Mesenteric fat pad (tissue), 1 donor: ENCODE data around the gene CTBP1. TPM values are rescaled to one million over a fixed set of nuclear protein-coding genes. Genes with fewer than 3 reads are reported as not detected.
"Not testable (repeated sequence)": the region's sequence is repeated elsewhere in the genome, so short reads cannot be mapped to it uniquely, and the experiment has no call there.

Experiments
- DNase-seq: peaks from one replicate; pipeline ENCODE4 v3.0.0-alpha.2; 2020; ENCODE audit warnings: low spot score
- total RNA-seq: library from RNA; stranded (reverse); fragmentation: NEBNext Ultra II Directional; extraction: Animal tissue kit (Norgen Biotek cat#: 25700); gene quantifications from one replicate; pipeline ENCODE4 v1.2.1, GENCODE V29; 2021
- donor health status: DM: yes; HTN: yes; CAD: no.

The CTBP1 gene
- total RNA-seq, 1 donor from 2014 or later: 147 TPM

DNA sequence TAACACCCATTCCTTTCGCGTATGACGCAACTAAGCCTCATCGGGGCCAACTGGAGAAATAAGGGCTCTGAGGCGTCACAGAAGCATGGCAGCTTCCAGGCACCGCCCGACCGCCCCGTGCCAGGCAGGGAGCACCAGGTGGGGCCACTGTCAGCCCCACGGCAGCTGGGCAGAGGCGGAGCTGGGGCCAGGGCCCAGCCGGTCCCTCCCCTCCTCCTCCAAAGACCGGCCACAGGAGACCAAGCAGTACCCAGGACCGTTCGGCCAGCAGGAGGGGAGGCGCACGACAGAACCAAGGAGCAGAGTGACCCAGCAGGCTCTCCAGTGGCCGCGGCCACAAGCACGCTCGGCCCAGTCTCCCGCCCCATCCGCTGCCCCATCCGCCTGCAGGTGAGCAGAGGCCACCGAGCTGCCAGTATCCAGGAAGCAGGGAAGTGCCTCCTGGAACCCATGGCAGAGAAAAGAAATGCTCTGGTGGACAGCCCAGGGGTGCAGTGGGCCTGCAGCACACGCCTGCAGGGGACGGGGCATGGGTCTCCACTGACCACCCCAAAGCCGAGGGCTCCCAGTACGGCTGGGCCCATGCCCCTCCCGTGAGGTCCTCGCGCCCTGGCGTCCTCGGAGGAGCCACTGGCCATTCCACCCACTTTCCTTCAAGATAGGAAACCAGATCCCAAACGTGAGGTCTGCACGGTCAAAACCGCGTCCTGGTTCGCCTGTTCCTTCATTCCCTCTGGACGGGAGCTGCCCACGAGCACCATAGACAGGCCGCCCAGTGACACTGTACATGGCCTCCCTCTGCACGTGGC is 9.6 kb downstream of the CTBP1 start:
- DNase-seq: no peak

DNA sequence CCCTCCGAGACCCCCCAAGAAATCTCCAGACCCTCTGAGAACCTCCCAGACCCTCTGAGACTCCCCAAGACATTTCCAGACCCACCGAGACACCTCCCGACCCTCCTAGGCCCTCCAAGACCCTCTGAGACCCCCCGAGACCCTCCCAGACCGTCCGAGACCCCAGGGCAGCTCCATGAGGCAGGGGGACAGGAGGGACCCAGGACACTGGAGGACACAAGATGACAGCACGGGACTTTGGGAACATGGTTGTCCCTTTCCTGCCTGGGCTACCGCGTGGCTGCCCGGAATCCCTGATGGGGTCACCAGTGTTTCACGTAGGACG is 10.3 kb downstream of the CTBP1 start:
- no peak for DNase-seq

DNA sequence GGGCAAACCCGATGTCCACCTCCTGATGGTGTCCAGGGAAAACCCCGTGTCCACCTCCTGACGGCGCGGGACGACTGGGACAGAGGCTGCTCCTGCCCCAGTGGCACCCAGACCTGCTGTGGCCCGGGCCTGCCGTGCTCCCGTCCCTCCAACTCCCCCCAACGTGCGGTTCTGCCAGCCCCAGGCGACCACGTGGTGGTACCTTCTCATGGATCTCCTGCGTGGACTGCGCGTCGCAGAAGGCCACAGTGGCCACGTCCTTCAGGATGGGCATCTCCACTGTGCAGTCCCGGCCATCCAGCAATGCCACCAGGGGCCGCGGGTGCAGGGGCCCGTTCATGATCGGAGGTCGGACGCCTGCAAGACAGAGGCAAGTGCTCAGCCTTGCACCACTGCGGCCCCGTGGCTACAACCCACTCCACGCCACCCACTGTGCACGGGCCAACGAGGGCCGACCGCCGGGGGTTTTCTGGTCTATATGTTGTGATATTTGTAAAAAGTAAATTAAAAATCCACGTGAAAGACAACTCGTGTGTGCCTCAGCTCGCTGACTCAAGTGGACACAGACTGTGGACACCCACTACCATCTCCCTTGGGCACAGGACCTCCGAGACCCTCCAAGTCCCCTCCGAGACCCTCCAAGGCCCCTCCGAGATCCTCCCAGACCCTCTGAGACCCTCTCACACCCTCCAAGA is 10.8 kb downstream of the CTBP1 start:
- DNase-seq: no peak

DNA sequence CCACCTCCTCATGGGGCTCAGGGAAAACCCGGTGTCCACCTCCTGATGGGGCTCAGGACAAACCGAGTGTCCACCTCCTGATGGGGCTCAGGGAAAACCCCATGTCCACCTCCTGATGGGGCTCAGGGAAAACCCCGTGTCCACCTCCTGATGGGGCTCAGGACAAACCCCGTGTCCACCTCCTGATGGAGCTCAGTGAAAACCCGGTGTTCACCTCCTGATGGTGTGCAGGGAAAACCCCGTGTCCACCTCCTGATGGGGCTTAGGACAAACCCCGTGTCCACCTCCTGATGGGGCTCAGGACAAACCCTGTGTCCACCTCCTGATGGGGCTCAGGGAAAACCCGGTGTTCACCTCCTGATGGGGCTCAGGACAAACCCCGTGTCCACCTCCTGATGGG is 11.7 kb downstream of the CTBP1 start:
- DNase-seq: not testable (repeated sequence)

DNA sequence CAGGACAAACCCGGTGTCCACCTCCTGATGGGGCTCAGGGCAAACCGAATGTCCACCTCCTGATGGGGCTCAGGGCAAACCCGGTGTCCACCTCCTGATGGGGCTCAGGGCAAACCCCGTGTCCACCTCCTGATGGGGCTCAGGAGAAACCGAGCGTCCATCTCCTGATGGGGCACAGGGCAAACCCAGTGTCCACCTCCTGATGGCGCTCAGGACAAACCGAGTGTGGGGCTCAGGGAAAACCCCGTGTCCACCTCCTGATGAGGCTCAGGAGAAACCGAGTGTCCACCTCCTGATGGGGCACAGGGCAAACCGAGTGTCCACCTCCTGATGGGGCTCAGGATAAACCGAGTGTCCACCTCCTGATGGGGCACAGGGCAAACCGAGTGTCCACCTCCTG is 12.1 kb downstream of the CTBP1 start:
- DNase-seq: not testable (repeated sequence)

DNA sequence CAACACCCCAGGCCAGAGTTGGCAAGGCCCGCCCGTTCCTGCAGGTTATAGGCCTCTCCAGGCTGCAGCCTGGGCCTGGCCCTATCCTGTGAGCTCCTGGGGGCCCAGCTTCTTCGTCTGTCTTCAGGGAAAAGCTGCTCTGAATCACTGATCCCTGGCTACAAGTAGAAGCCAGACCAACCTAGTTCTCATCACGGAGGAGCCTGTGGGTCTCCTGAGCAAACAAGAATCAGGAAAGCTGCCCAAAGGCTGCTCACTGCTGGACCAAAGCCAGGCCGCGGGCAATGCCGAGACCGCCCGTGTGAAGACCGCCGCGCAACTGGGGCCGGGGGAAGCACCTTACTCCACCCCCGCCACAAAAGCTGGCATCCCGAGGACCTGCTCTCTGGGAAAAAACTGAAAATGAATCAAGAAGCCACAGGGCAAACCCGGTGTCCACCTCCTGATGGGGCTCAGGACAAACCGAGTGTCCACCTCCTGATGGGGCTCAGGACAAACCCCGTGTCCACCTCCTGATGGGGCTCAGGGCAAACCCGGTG is 12.8 kb downstream of the CTBP1 start:
- DNase-seq: no peak

DNA sequence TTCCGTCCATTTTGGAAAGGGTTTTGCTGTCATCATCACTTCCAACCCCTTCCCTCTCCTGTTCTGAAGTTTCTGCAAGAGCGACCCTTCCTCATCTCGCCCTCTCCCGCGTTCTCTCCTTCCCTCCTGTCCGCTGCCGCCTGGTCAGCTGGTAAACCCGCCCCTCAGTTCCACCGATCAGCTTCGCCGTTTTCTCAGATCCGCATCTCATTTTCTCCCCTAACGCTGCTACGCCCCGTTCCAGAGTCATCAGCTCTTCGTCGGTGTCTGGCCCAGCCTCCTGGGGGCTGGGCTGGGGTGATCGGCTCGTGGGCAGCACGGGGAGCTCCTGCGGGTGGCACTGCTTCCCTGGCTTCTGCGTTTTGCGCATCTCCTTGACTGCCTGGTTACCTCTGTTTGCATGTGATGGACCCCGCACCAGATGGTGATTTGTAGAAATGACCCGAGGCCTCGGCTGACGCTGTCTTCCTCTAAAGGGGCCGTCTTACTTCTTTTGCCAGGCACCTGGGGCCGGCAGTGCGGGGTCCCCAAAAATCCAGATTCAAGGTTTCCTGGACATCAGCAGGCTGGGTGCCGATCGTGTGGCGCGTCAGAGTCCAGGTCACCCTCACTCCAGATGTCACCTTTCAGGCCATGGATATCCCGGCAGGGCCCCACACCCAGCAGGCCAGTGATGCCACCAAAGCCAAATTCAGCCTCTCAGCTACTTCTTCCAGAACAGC is 13.4 kb downstream of the CTBP1 start:
- DNase-seq: no peak

DNA sequence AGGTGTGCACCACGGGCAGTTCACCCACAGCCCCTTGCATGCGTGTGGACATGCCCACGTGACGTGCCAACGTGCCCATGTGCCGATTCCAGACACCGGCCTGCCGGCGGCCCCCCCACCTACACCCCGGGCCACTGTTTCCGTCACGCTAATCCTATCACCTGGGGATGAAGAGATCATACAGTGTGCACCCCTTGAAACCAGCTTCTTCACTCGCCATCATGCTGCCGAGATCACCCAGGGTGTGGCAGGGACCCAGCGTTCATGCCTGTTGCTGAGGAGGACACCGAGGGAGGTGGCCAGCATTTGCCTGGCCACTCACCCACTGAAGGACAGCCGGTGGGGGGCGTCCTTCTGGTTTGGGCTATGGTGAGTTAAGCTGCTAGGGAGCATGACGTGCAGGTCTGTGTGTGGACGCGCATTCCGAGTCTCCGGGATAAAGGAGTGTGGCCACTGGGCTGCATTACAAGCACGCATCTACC is 14.1 kb downstream of the CTBP1 start:
- DNase-seq: no peak

DNA sequence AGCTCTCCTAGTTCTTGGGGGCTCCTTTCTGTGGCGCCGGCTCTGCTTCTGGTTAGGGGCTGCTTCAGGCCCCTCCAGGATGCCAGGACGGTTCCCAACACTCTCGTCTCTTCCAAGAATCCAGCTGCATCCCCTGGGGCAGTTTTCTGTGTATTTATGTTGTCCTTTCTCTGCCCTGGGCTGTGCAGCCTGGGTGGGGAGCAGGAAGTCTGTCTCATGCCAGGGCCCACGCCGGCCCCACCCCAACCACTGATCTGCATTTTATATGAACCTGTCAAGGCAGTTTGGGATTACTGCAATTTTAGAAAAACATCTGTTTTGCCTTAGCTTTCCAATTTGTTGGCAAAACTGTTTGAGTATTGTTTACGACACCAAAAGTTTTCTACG is 14.6 kb downstream of the CTBP1 start:
- no peak for DNase-seq

DNA sequence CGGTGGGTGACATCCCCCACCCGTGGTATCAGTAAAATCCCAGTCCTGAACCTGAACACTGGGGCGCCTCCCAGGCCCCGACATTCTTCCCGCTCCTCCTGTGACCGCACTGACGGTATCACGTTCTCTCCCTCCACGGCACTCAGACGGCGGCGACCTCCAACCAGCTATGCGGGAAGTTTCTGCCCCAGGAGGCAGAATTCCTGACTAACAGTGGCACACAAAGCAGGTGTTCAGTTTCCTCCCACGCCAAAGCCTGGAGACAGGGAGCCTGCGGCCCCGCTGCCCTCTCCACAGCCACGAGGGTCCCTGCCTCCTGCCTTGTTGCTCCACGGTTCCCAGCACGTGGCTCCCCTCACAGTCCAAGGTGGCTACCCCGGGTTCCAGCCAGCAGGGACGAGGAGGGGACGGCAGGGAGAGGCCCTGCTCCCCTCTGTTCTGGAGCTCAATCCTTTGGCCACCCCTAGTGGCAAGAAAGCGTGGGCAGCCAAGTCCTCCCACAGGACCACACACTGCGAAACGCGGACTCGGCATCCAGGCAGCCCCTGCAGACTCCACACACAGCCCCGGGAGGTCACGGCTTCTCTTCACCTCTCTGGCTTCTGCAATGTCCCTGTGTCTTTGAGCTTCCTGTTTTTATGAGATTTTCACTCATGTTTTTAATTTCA is 15.2 kb downstream of the CTBP1 start:
- no peak for DNase-seq

DNA sequence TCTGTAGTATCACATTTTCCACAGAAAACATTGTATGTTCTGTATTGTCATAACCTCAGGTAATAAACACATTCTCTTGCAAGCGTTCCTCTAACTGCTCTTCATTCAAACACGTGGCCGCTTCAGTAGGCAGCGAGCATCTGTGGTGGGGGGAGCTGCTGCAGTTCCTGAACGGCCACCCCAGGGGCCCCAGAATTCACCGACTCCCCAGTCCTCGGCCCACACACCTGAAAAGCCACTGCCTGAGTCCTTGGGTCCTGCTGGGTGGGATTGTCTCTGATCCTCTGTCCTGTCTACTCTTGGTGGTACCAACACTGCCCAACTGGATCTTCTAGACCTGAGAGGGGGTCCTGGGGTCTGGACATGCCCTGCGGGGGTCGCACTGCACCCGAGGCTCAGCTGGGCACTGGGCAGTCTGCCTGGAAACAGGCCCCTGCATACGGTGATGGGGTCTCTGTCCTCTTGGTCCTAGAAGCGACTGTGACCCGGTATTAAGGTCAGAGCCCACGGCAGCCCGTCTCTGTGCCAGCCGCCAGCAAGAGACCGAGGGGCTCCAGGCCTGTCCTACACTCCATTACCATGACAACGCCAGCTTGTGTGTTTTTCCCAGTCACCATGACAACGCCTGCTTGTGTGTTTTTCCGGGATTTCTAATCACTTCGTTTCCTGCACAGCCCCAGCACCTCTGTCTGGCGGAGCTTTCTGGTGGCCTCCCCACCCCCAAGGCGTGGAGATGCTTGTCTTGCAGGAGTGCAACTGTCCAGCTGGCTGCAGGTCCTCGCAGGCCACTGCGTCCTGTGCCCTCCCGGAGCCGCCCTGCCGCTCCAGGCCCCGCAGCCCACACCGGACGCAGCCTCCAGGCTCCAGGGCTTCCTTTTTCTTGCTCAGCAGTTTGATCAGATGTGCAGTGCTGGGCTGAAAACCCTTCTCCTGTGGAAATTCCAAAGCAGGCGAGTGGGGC is 16.0 kb downstream of the CTBP1 start:
- no peak for DNase-seq

DNA sequence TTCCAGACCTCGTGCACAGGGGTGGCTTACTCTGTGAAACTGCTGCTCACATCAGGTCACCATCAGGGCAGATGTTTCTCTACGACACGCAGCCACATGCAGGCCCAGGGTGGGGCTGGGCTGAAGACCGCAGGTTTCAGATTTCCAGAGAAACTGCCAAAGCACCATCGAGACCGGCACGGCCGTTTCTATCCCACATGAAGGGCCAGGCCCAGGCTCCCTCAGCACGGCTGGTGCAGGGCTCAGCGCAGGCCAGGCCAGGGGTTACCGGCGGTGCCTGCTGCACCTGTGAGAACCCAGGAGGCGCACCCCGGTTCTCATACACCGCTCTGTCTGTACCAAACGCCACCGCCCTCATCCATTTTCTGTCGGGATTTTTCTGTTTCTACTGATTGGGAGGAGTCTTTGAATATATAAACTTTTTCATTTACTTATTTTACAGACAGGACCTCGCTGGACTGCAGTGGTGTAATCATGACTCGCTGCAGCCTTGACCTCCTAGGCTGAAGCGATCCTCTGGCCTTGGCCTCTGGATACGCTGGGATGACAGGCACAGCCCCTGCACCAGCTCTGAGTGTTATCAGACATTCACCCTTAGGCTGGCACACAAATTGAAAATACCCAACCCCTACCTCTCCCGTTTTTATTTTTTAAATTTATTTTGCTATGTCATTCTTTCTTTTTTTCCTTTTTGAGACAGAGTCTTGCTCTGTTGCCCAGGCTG is 17.1 kb downstream of the CTBP1 start:
- no peak for DNase-seq

DNA sequence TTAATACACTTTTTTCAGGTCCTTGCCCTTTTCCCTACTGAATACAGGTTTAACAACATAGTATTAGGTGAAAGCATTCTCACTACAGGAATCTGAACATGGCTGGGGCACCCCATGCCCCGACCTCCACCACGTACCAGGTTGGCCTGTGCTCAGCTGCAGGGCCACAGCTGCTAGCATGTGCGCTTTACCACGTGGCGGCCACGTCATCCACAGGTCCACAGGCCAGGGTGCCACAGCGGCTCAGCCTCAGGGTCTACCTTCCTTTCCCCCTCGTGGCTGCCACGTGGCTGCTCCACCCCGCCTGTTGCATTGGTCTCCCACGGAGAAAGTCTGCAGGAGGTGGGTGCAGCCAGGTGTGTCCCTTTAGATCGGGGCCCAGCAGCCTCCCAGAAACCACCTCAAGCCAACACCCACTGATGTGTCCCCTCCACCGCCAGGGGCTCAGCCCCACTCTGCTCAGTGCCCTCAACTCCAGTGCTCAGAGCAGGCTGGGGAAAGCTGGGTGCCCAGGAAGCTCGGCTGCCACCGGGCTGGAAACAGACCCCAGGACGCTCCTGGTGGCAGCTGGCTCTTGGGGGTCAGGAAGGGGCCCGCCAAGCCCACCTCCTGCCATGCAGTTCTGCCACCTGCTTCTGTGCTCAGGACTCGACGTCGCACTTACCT is 17.8 kb downstream of the CTBP1 start:
- DNase-seq: no peak

DNA sequence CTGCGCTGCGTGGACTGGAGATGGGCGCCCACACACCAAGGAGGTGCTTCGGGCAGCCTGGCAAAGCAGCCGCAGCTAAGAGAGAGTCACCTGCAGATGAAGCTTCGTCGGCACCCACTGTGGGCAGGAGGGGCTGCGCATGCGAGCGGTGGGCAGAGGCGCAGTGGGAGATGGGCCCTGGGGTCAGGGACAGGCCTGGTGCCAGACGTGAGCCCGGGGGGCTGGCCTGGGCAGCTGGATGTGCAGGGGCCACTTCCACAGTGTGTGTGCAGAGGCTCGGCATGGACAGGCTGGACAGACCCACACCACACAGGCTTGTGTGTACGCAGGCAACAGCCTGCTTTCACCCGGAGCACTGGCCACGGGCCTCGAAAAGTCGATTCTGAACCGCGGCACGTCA is 18.6 kb downstream of the CTBP1 start:
- no peak for DNase-seq

DNA sequence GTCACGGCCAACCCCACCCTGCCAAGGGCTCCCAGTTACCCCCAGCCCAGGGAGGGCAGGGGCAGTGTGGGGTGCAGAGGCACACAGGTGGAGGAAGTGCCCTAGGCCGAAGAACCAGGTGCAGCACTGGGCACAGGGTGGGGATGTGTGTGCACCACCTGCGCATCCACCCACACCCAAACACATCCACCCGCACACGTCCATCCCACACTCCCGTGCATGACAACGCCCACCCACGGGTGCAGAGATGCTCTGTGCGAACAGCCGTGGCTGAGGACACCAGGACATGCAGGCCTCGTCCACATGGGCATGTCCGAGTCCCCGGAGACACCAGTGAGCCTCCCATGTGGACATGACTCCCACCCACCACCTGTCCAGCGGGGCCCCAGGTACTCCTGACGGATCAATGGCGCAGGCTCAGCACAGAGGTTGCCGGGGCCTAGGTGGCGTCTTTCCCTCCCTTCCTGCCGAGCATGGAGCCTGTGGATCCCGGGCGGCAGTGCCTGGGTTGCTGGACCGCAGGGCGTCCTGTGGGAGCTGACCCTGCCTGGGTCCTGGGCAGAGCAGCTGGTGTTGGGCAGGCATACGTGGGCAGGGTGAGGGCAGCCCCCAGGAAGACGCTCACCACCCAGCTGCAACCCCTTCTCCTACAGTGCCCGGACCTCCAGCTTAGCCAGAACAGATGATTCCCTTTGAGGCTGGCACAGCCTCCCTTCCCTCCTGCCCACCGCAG is 19.6 kb downstream of the CTBP1 start:
- no peak for DNase-seq

DNA sequence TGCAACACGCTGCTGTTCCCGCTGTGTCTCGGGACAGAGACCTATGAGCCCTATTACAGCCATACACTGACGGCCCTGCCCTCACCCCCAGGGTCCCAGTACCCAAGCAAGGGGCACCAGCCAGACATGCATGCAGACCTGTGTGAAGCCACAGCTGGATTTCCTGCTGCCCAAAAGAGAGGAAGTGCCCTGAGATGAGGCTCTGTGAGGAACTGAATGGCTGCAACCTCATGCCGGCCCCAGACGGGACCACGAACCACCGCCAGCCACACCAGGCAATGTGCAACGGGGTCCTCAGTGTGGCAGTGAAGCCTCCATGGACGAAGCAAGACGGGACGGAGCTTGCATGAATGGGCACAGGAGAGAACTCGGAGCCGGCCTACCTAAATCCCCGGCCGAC is 21.1 kb downstream of the CTBP1 start:
- DNase-seq: no peak

DNA sequence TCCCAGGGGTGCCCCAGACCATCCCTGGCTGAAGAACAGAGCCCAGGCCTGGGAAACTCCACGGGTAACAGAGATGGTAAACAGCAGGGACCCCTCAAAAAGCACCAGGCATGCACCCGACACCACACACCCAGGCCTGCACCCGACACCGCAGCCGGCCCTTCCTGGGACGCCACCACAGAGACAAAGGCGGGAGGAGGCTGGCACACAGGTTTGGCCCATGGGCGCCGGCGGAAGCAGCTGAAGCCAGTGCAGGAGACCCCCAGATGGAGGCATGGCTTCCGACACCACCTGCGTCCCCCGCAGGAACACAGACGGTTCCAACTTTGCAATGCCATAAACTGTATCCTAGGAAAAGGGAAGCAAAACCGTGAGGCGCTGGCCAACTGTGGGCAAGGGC is 22.3 kb downstream of the CTBP1 start:
- no peak for DNase-seq

DNA sequence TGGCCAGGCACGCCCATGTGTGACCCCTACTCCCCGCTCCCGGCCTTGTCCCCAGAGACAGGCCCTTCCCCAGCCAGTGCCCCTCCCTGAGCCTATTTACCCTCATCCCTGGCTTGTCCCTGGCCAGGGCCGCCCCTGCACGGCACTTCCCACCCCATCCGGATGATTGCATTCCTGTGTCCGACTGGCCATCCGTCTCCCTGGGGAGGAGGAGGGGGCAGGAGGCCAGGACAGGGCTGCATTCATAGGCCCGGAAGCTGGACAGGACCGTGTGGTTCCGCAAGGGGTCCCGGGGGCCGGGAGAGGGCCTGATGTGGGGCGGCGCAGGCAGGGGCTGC is 22.8 kb downstream of the CTBP1 start:
- no peak for DNase-seq
